Stomach smooth muscle (tissue), 2 donors: ENCODE results near the gene C17orf75.

Source experiments
- H3K27ac ChIP-seq: one replicate; pipeline ENCODE4 v1.7.0; 2013; ENCODE audit warnings: mild to moderate bottlenecking, low read length, inconsistent platforms
- H3K27me3 ChIP-seq, 2 donors: one replicate each; pipeline ENCODE4 v1.7.0; 2013; ENCODE audit warnings: low read length in 2 of 2; ENCODE audit not compliant: insufficient read depth in 2 of 2, control insufficient read depth in 1 of 2
- H3K36me3 ChIP-seq, 2 donors: one replicate each; pipeline ENCODE4 v1.7.0; 2013; ENCODE audit warnings: low read length in 2 of 2; ENCODE audit not compliant: control insufficient read depth in 2 of 2, insufficient read depth in 2 of 2
- H3K4me1 ChIP-seq: one replicate; pipeline ENCODE4 v1.7.0; 2013; ENCODE audit warnings: low read length; ENCODE audit not compliant: control insufficient read depth, insufficient read depth
- H3K4me3 ChIP-seq, 2 donors: one replicate each; pipeline ENCODE4 v1.7.0; 2013; ENCODE audit warnings: low read length in 2 of 2
- H3K9ac ChIP-seq, 2 donors: one replicate each; pipeline ENCODE4 v1.7.0; 2013; ENCODE audit warnings: low read length in 2 of 2, mild to moderate bottlenecking in 1 of 2
- H3K9me3 ChIP-seq, 2 donors: one replicate each; pipeline ENCODE4 v1.7.0; 2013; ENCODE audit warnings: low read length in 2 of 2; ENCODE audit not compliant: control insufficient read depth in 2 of 2
- donor health status: healthy.
- donor health status: Pancreatic carcinoma.

The C17orf75 gene

DNA sequence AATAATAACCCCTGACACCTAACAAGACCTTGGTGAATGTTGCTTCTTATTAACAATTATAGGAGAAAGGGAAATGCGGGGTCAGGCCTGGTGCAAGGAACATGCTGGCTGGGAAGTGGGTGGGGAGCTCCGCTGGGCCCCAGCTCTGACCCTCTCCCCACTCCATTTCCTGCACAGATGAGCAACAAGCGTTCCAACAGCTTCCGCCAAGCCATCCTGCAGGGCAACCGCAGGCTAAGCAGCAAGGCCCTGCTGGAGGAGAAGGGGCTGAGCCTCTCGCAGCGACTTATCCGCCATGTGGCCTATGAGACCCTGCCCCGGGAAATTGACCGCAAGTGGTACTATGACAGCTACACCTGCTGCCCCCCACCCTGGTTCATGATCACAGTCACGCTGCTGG, 53.4 kb downstream of the C17orf75 start:
- H3K4me1 ChIP-seq = no peaks in the 10 kb centered on the region
- no peak overlapping the region for H3K4me3 ChIP-seq

DNA sequence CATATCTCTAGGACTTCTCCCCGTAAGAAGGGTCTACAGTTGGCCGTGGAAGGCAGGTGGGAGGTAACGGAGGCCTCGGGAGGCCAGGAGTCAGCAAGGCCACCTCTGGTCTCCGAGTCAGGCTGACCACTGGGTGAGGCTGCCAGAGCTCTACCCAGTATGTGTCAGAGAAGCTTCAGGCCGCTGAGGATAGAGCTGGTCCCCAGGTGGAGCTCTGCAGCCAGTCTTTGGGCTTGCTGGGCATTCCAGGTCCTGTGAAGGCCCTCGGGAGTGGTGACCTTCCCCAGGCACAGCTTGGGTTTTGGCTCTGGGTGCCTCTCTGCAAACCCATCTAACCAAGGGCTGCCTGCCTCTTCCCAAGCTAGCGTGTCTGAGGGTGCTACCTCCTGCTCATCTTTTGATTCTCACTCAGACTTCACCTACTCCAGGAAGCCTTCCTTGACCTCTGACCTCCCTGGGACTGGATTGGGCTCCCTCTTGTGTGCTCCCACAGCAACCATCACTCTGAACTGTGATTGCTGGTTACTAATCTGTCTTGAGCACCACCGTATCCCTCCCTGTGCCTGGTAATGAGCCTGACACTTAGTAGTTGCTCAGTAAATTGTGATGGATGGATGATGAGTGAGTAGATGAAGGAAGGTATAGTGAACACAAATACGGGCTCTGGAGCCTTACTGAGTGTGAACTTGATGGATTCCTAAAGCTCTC, 54.0 kb downstream of the C17orf75 start:
- H3K4me1 ChIP-seq = no peaks in the 10 kb centered on the region
- peaks cover 0 to 2% of the 10 kb centered on the region in 2 donors for H3K27me3 ChIP-seq
- H3K9me3 ChIP-seq = no peaks in the 10 kb centered on the region
- no peak overlapping the region for H3K9ac ChIP-seq
- no peak overlapping the region for H3K4me3 ChIP-seq
- H3K27ac ChIP-seq = no peak overlapping the region
- H3K36me3 ChIP-seq = no peaks in the 10 kb centered on the region

More for the DNA sequence above, 53.4 kb downstream of the C17orf75 start:
- no peak overlapping the region for H3K27ac ChIP-seq
- no peak overlapping the region for H3K9ac ChIP-seq
- no peaks in the 10 kb centered on the region for H3K9me3 ChIP-seq
- H3K36me3 ChIP-seq = no peaks in the 10 kb centered on the region
- peaks cover 0 to 2% of the 10 kb centered on the region in 2 donors for H3K27me3 ChIP-seq

DNA sequence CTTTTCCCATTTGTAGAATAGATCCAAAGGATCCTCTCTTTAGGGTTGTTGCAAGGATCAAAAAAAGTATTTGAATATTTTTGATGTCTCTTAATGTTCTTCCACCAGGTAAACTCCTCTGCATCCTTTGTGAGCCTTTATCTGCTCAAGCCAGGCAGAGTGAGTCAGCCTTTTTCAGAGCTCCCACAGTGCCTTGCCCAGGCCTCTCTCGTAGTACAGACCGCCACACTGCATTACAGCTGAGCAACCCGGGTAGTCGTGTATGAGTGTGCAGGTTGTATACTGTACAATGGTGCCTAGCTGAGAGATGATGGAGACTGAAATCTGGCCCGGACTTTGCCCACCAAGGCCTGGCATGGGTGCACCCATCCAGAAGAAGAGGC, 55.5 kb downstream of the C17orf75 start:
- Histone ChIP-seq H3K4me3 (no peak overlapping the region), H3K36me3 (no peaks in the 10 kb centered on the region), H3K9ac (no peak overlapping the region), H3K27me3 (peaks cover 2 to 3% of the 10 kb centered on the region in 2 donors), H3K4me1 (no peaks in the 10 kb centered on the region), H3K27ac (no peak overlapping the region), H3K9me3 (no peaks in the 10 kb centered on the region)

DNA sequence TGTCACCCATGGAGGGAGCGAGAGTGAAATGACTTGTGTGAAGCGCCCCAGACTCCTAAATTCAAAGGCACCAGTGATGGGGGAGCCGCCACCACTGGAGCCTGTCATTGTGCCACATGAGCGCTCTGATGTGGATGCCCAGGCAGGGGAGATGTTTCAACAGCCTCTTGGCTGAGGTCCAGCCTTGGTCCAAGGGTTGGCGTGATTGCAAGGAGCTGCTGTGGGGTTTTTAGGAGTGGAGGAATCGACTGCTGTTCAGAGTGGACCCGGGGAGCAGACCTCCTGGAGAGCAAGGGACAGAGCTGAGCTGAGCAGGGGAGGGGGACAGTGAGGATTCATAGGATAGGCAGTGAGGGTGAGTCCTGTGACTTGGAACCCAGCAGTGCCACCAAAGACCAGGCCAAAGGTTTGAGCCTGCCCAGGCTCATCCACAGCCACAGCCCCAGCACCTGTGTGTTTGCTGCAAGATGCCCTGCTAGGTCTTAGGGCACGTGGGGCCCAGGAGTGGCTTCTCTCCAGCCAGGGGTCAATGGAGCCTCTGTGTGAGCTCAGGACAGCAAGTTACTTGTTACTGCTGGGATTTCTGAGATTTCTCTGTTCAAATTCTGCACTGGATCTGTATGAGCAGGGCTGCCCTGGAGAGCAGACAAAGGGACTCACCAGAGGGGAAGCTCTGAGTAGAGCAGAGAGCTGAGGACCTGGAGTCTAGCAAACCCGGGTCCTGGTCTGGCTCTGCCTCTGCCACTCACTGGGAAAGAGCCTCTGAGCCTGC, 56.0 kb downstream of the C17orf75 start:
- Histone ChIP-seq H3K9me3 (no peaks in the 10 kb centered on the region), H3K27ac (no peak overlapping the region), H3K36me3 (no peaks in the 10 kb centered on the region), H3K4me1 (no peaks in the 10 kb centered on the region), H3K27me3 (peaks cover 2 to 3% of the 10 kb centered on the region in 2 donors), H3K4me3 (no peak overlapping the region), H3K9ac (no peak overlapping the region)

DNA sequence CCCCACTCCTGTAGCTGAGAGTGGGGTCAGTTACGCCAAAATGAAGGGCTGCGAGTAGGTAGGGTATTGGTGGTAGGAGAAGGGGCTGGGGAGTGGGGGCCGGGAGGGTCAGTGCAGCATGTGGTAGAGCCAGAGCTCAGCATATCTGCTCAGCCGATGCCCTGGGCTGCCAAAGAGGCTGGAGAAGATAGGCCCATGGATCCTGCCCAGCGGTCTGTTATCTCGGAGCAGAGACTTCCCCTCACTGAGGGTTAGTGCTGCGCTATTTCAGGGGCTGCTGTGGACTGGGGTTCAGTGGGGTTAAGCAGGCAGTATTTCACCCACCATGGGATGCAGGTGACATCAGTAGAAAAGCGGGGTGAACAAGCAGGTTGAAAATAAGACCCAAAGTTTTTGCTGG, 56.7 kb downstream of the C17orf75 start:
- Histone ChIP-seq H3K9ac (no peak overlapping the region), H3K36me3 (no peaks in the 10 kb centered on the region), H3K27me3 (peaks cover 2 to 3% of the 10 kb centered on the region in 2 donors), H3K27ac (no peak overlapping the region), H3K4me3 (no peak overlapping the region), H3K9me3 (no peaks in the 10 kb centered on the region), H3K4me1 (no peaks in the 10 kb centered on the region)

DNA sequence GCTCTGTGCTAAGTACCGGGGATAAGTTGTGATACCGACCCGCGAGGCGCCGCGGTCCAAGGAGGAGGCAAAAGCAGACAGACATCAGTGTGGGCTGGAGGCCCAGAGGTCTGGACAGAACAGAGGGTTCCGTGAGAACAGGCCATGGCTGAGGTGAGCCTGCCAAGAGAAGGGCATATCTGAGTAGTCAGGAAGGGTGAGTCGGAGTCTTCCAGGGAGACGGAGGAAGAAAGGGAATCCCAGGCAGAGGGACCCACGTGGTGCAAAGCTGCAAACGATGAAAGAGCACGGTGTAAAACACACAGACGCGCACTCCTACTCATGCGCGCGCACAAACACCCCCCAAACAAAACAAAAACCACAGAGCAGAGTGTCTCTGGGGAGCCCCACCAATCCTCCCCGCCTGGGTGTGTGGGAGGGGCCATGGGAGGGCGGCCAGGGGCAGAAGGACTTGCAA, 58.2 kb downstream of the C17orf75 start:
- H3K9me3 ChIP-seq = no peaks in the 10 kb centered on the region
- no peaks in the 10 kb centered on the region for H3K4me1 ChIP-seq
- H3K9ac ChIP-seq = no peak overlapping the region
- H3K4me3 ChIP-seq = no peak overlapping the region
- no peak overlapping the region for H3K27ac ChIP-seq
- H3K27me3 ChIP-seq = peaks cover 2 to 3% of the 10 kb centered on the region in 2 donors
- no peaks in the 10 kb centered on the region for H3K36me3 ChIP-seq

DNA sequence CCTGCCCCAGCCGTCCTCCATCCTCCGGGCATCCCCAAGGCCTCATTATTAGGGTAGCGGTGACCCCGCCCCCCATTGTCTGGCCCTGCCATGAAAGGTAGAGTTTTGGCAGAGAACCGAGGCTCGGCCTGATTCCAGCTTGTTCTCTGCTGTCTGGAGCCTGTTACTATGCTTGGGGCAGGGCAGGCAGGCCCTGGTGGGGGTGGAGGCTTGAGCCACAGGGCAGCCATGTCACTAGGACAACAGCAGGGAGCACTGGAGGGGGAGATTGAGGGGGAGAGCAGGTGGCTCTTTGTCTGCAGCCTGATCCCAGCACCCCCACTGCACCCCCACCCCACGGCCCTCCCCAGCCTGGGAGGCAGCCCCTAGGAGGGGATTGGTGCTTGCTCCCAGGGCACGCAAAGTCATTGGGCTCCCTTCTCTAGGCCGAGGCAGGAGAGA, 60.9 kb downstream of the C17orf75 start:
- no peaks in the 10 kb centered on the region for H3K9me3 ChIP-seq
- no peaks in the 10 kb centered on the region for H3K4me1 ChIP-seq
- H3K4me3 ChIP-seq = no peak overlapping the region
- peaks cover 3 to 4% of the 10 kb centered on the region in 2 donors for H3K27me3 ChIP-seq
- H3K9ac ChIP-seq = no peak overlapping the region
- no peaks in the 10 kb centered on the region for H3K36me3 ChIP-seq
- no peak overlapping the region for H3K27ac ChIP-seq

DNA sequence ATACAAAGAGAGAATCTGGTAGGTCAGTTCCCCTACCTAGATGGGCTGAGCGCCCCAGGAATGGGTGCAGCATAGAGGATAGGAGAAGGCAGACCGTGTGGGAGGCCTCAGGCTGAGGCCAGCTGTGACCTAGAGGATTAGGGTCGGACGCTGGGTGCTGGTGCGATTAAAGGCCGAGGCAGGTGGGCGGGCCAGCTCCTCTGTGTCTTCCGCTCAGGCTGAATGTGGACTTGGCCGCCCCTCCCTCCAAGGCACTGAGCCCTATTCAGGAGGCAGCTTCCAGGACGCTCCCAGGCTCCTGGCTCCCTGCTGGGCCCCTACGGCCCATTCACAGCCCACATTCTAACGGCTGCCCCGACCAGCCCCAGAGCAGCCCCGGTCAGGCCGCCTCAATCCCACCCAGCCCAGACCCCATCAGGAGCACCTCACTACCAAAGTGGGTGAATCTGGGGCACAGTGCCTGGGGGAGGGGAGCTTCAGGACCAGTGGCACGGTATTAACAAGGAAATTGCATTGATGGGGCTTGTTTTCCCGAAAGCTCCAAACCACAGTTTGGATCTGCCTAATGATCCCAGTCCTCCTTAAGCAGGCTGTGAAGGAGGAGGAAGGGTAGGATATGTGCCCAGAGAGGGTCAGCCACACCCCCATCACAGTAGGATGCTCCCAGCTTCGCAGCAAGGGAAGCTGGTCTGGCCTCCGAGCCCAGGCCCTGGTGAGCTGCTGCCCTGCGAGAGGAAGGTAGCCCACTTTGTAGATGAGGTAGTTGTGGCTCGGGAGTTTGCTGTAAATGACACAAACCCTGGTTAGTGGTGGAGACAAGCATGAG, 61.9 kb downstream of the C17orf75 start:
- no peaks in the 10 kb centered on the region for H3K36me3 ChIP-seq
- no peak overlapping the region for H3K9ac ChIP-seq
- peaks cover 4 to 7% of the 10 kb centered on the region in 2 donors for H3K27me3 ChIP-seq
- no peak overlapping the region for H3K27ac ChIP-seq
- no peaks in the 10 kb centered on the region for H3K9me3 ChIP-seq
- H3K4me3 ChIP-seq = no peak overlapping the region
- H3K4me1 ChIP-seq = no peaks in the 10 kb centered on the region

DNA sequence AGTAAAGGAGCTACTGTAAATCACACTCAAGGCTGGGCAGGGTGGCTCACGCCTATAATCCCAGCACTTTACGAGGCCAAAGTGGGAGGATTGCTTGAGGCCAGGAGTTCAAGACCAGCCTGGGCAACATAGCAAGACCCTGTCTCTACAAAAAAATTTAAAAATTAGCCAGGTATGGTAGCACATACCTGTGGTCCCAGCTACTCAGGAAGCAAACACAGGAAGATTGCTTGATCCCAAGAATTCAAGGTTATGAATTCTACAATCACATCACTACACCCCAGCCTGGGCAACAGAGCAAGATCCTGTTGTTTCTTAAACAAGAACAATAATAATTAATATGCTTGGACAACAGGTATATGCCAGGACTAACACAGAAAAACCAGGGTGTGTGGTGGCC, 63.2 kb downstream of the C17orf75 start:
- Histone ChIP-seq H3K4me1 (no peaks in the 10 kb centered on the region), H3K4me3 (no peak overlapping the region), H3K27ac (no peak overlapping the region), H3K27me3 (peaks cover 8 to 13% of the 10 kb centered on the region in 2 donors), H3K36me3 (no peaks in the 10 kb centered on the region), H3K9ac (no peak overlapping the region), H3K9me3 (no peaks in the 10 kb centered on the region)
